DND-41 (cell line): ENCODE results near the gene TNFRSF14.

Source experiments
- ATAC-seq: fragments of 200-7000 bp; cut with Tn5 transposase; 3 replicates; pipeline ENCODE4 v1.9.1; 2021; ENCODE audit warnings: low read depth; ENCODE audit not compliant: insufficient read depth
- DNase-seq: peaks from one replicate; pipeline ENCODE4 v3.0.0-alpha.2; 2020
- H2AFZ ChIP-seq: 2 replicates; pipeline ENCODE4 v1.6.0; 2012; ENCODE audit warnings: low read depth, low read length
- H3K27ac ChIP-seq: 2 replicates; pipeline ENCODE4 v1.5.1; 2012; ENCODE audit warnings: low read length, inconsistent platforms
- H3K27me3 ChIP-seq: fragments of 200-600 bp; sonication (generic); 2 replicates; pipeline ENCODE4 v1.6.0; 2012; ENCODE audit warnings: low read length, mild to moderate bottlenecking, inconsistent platforms; ENCODE audit not compliant: insufficient read depth, poor library complexity
- H3K36me3 ChIP-seq: 2 replicates; pipeline ENCODE4 v1.5.1; 2012; ENCODE audit warnings: low read length, inconsistent platforms; ENCODE audit not compliant: insufficient read depth
- H3K4me1 ChIP-seq: 2 replicates; pipeline ENCODE4 v1.5.1; 2012; ENCODE audit warnings: mild to moderate bottlenecking, low read length; ENCODE audit not compliant: insufficient read depth
- H3K4me2 ChIP-seq: 2 replicates; pipeline ENCODE4 v1.6.0; 2012; ENCODE audit warnings: mild to moderate bottlenecking, moderate library complexity, low read length, inconsistent platforms; ENCODE audit not compliant: insufficient read depth
- H3K4me3 ChIP-seq, 2 experiments: fragments of 200-600 bp in 1 of 2; shearing (Covaris generic) in 1 of 2; 2 replicates each; pipeline ENCODE4 v1.5.1; 2012 to 2016; ENCODE audit warnings: inconsistent platforms in 2 of 2, low read length in 2 of 2, mild to moderate bottlenecking in 2 of 2, low read depth in 1 of 2, moderate library complexity in 1 of 2
- H3K79me2 ChIP-seq: 2 replicates; pipeline ENCODE4 v1.6.0; 2012; ENCODE audit warnings: low read length, inconsistent platforms; ENCODE audit not compliant: insufficient read depth
- H3K9ac ChIP-seq: 2 replicates; pipeline ENCODE4 v1.6.0; 2012; ENCODE audit warnings: low read depth, mild to moderate bottlenecking, inconsistent platforms, low read length, moderate library complexity
- H3K9me3 ChIP-seq: 2 replicates; pipeline ENCODE4 v1.5.1; 2012; ENCODE audit warnings: low read length, moderate library complexity, mild to moderate bottlenecking, inconsistent platforms; ENCODE audit not compliant: insufficient read depth, severe bottlenecking
- H4K20me1 ChIP-seq: 2 replicates; pipeline ENCODE4 v1.6.0; 2012; ENCODE audit warnings: low read length; ENCODE audit not compliant: insufficient read depth
- EZH2 ChIP-seq: IDR thresholded peaks from 3 replicates; pipeline ENCODE4 v1.6.1; 2012; ENCODE audit warnings: borderline replicate concordance, low read depth, mild to moderate bottlenecking, moderate library complexity, low read length, inconsistent platforms; ENCODE audit not compliant: severe bottlenecking
- TF ChIP-seq, protein P1 (sequence below): IDR thresholded peaks from 2 replicates; pipeline ENCODE4 v1.5.1; 2012; ENCODE audit warnings: borderline replicate concordance, low read length, moderate library complexity, mild to moderate bottlenecking; ENCODE audit not compliant: poor library complexity, severe bottlenecking; ENCODE audit errors: extremely low read depth

The TNFRSF14 gene

DNA sequence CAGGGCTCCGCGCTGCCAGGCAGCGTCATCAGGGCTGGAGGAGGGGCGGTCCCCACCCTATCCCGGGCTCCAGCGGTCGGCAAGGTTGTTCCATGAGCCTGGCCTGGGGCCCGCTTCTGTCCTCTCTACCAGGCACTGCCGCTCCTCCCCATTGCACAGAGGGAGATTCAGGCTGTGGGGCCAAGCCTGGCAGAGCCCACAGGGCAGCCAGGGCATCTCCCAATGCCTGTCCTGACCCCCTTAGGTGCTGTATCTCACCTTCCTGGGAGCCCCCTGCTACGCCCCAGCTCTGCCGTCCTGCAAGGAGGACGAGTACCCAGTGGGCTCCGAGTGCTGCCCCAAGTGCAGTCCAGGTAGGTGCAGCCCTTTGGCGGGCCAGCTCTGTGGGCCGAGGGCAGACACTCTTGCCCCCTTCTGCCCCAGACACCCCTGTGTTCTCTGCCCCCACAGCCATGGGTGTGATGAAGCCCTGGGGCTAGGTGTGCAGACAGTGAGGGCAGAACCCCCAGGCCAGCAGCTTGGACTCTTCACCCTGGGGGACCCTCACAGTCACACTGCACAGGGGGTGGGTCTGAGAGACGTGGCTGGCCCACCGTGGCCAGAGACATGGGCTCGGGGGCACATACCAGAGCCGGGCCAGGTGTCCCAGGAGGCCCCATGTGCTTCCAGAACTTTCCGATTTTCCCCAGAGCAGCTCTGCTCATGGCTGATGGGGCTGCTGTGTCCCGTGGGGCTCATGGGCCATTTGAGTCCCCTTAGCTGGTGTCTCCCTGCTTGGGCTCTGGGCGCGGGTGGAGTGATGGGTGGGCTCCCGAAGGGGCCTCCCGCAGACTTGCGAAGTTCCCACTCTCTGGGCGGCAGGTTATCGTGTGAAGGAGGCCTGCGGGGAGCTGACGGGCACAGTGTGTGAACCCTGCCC lies 1.6 kb downstream of the TNFRSF14 start:
- Histone ChIP-seq H3K36me3 (no peaks in the 10 kb centered on the region), H3K79me2 (no peaks in the 10 kb centered on the region), H3K4me1 (peaks cover 31% of the 10 kb centered on the region), H3K9me3 (no peaks in the 10 kb centered on the region), H4K20me1 (no peaks in the 10 kb centered on the region), H2AFZ (no peak overlapping the region), H3K9ac (peak overlapping the region; percentile 77; the same call in 1 of the 2 replicates), H3K27ac (peak overlapping the region; percentile 90), H3K4me3 (peak overlapping the region in 1 of 2 experiments; percentile 59; a peak in 2 of 4 replicates), H3K4me2 (peak overlapping the region; percentile 76), H3K27me3 (no peaks in the 10 kb centered on the region)
- DNase-seq (no peak), ATAC-seq (no peak)
- no peak for TF ChIP-seq EZH2
- TF ChIP-seq, protein P1, sequence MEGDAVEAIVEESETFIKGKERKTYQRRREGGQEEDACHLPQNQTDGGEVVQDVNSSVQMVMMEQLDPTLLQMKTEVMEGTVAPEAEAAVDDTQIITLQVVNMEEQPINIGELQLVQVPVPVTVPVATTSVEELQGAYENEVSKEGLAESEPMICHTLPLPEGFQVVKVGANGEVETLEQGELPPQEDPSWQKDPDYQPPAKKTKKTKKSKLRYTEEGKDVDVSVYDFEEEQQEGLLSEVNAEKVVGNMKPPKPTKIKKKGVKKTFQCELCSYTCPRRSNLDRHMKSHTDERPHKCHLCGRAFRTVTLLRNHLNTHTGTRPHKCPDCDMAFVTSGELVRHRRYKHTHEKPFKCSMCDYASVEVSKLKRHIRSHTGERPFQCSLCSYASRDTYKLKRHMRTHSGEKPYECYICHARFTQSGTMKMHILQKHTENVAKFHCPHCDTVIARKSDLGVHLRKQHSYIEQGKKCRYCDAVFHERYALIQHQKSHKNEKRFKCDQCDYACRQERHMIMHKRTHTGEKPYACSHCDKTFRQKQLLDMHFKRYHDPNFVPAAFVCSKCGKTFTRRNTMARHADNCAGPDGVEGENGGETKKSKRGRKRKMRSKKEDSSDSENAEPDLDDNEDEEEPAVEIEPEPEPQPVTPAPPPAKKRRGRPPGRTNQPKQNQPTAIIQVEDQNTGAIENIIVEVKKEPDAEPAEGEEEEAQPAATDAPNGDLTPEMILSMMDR, result no peak

DNA sequence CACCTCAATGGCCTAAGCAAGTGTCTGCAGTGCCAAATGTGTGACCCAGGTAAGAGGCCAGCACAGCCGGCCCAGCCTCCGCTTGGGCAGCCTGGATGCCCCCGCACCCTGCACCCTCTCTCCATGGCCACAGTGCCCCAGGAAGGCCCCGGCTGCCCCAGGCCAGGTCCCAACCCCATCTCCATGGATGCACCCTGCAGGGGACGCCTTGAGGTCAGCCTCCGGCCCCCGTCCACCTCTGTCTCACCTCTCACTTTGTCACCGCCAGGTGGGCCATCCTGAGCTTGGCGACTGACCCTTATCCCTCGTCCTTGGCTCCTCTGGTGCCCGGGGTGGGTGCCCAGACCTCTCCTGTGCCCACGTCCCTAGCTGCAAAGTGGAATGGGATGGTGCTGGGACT lies 2.2 kb downstream of the TNFRSF14 start:
- no peaks in the 10 kb centered on the region for H3K79me2 ChIP-seq
- no peak overlapping the region for H3K9ac ChIP-seq
- no peaks in the 10 kb centered on the region for H4K20me1 ChIP-seq
- H3K27me3 ChIP-seq, result no peaks in the 10 kb centered on the region
- H3K4me2 ChIP-seq, result no peak overlapping the region
- H3K36me3 ChIP-seq, result no peaks in the 10 kb centered on the region
- TF ChIP-seq, protein P1, result no peak
- H3K9me3 ChIP-seq, result no peaks in the 10 kb centered on the region
- ATAC-seq (no peak), DNase-seq (no peak)
- no peak overlapping the region for H3K4me3 ChIP-seq
- no peak overlapping the region for H3K27ac ChIP-seq
- no peak overlapping the region for H2AFZ ChIP-seq
- peaks cover 31% of the 10 kb centered on the region for H3K4me1 ChIP-seq

DNA sequence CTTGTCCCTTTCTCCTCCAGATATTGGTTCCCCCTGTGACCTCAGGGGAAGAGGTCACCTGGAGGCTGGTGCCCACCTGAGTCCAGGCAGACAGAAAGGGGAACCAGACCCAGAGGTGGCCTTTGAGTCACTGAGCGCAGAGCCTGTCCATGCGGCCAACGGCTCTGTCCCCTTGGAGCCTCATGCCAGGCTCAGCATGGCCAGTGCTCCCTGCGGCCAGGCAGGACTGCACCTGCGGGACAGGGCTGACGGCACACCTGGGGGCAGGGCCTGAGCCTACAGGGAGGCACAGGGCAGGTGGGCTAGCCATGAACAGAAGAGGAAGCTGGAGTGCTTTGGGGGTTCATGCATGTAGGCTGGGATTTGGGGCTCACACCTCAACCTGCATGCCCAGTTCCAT lies 2.7 kb downstream of the TNFRSF14 start:
- H3K4me3 ChIP-seq, result no peak overlapping the region
- ATAC-seq (no peak), DNase-seq (no peak)
- no peaks in the 10 kb centered on the region for H3K36me3 ChIP-seq
- H2AFZ ChIP-seq, result no peak overlapping the region
- H3K4me2 ChIP-seq, result no peak overlapping the region
- peaks cover 31% of the 10 kb centered on the region for H3K4me1 ChIP-seq
- no peaks in the 10 kb centered on the region for H3K9me3 ChIP-seq
- H3K27me3 ChIP-seq, result no peaks in the 10 kb centered on the region
- H4K20me1 ChIP-seq, result no peaks in the 10 kb centered on the region
- no peak overlapping the region for H3K27ac ChIP-seq
- H3K79me2 ChIP-seq, result no peaks in the 10 kb centered on the region
- H3K9ac ChIP-seq, result no peak overlapping the region
- TF ChIP-seq, protein P1, result no peak
- TF ChIP-seq EZH2, result no peak
